ENCODE data around the gene ZRANB1.
"Not testable (repeated sequence)": the region's sequence is repeated elsewhere in the genome, so short reads cannot be mapped to it uniquely, and the experiment has no call there.

The ZRANB1 gene

DNA sequence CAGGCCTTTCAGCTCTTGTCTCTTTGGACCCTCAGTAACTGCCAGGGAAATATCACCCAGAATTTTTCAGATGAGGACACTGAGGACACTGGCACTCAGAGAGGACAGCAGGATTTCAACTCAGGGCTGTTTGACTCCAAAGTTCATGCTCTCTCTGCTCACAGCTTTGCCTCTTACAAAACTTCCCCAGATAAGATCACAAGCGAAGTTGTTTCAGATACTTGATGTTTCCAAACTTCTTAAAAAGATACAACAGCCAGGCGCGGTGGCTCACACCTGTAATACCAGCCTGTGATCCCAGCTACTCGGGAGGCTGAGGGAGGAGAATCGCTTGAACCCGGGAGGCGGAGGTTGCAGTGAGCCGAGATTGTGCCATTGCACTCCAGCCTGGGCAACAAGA, 32.4 kb upstream of the ZRANB1 start:
- no peak overlapping the region for H3K4me3 ChIP-seq (ENCODE audit: low read depth in 1 of 2, low read length in 2 of 2)
- no peaks in the 10 kb centered on the region for H3K27me3 ChIP-seq (ENCODE audit: control insufficient read depth in 1 of 2, insufficient read depth in 2 of 2, low read length in 2 of 2)
- H3K9me3 ChIP-seq (ENCODE audit: control insufficient read depth in 1 of 2, low read length in 2 of 2), result no peaks in the 10 kb centered on the region
- H3K36me3 ChIP-seq (ENCODE audit: control insufficient read depth in 1 of 2, insufficient read depth in 2 of 2, low read length in 2 of 2), result no peaks in the 10 kb centered on the region
- peaks cover 5 to 6% of the 10 kb centered on the region in 2 donors for H3K4me1 ChIP-seq (ENCODE audit: control insufficient read depth in 1 of 2, insufficient read depth in 2 of 2, low read length in 2 of 2)
- H3K9ac ChIP-seq (ENCODE audit: low read depth in 1 of 2, low read length in 2 of 2), result no peak overlapping the region
- no peak overlapping the region for H3K27ac ChIP-seq (ENCODE audit: low read depth, low read length)

DNA sequence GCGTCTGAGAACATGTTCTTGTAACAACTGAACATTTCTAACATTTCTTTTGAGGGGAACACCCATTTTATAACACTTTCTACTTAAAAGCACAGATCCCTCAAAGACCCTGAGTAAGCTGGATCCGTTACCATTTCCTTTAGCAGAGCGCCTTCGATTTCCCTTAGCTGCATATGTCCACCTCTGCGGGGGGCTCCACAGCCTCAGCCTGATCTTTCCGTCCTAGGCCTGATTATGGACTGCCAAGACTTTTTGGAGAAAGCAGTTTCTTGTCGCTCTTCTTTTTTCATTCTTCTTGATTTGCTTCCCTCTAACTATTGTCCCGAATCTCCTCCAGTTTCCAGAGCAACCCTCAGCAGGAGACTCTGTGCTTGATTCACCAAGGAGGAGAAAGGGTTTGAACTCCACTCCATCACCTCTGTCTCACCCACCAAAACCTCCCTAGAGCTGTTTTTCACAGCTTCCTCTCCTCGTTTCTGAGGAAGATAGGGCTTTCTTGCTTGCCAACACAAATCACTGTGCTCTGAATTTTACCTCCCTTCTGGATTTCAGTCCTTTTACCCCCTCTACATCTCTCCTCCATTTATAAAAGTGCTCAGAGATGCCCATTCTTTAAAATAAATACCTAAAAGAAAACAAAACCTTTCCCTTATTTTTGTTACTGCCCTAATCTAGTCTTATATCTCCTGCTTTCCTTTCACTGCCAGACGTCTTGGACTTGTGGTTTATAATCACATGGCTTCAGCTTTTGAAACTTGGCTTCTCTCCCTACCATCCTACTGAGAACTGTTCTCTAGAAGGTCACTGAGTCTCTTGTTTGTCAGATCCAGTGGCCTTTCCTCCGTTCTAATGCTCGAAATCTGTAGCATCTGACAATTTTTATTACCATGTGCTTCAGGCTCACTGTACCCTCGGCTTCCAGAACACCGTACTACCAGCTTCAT, 30.5 kb upstream of the ZRANB1 start:
- H3K9ac ChIP-seq (ENCODE audit: low read depth in 1 of 2, low read length in 2 of 2), result no peak overlapping the region
- no peaks in the 10 kb centered on the region for H3K36me3 ChIP-seq (ENCODE audit: control insufficient read depth in 1 of 2, insufficient read depth in 2 of 2, low read length in 2 of 2)
- H3K27ac ChIP-seq (ENCODE audit: low read depth, low read length), result no peak overlapping the region
- H3K27me3 ChIP-seq (ENCODE audit: control insufficient read depth in 1 of 2, insufficient read depth in 2 of 2, low read length in 2 of 2), result no peaks in the 10 kb centered on the region
- no peak overlapping the region for H3K4me3 ChIP-seq (ENCODE audit: low read depth in 1 of 2, low read length in 2 of 2)
- H3K9me3 ChIP-seq (ENCODE audit: control insufficient read depth in 1 of 2, low read length in 2 of 2), result no peaks in the 10 kb centered on the region
- H3K4me1 ChIP-seq (ENCODE audit: control insufficient read depth in 1 of 2, insufficient read depth in 2 of 2, low read length in 2 of 2), result peaks cover 11 to 14% of the 10 kb centered on the region in 2 donors

DNA sequence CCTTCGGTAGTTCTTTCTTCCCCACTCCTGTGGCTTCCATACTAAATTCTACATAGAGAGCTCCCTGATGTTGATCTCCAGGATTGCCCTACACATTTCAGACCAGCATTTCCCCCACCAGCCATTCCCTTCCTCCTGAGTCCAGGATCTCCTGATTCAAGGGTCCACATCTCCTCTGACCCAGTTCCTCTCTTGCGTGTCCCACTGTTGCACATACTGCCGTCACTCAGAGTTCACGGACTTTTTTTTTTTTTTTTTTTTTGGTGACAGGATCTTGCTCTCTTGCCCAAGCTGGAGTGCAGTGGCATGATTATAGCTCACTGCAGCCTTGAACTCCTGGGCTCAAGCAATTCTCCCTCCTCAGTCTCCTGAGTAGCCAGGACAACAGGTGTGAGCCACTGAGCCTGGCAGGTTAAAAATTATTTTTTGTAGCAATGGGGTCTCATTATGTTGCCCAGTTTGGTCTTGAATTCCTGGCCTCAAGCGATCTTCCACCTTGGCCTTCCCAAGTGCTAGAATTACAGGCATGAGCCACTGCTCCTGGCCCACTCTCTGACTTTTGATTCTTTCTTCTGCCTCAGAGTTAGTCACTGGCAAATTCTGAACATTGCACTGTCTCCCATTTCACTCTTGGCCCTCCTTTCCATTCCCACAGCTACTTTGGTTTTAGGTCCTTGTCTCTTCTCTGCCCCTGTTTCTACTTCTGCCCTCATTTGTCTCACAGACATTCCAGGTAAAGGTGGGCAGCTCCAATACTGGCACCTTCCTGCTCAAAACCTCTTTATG, 29.6 kb upstream of the ZRANB1 start:
- H3K9ac ChIP-seq (ENCODE audit: low read depth in 1 of 2, low read length in 2 of 2), result no peak overlapping the region
- H3K27ac ChIP-seq (ENCODE audit: low read depth, low read length), result no peak overlapping the region

DNA sequence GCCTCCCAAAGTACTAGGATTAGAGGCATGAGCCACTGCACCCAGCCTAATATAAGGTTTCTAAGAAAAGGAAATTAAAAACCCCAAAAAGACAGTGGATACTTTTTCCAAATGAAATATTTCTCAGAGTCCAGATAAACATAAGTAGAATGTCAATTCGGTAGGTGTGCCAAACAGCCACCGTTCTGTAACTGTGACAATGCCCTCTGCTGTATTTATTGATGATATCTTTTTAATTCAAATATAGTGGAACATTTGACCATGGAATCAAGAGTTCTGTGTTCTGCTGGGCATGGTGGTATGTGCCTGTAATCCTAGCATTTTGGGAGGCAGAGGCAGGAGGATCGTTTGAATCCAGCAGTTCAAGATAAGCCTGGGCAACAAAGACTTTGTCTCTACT, 28.8 kb upstream of the ZRANB1 start:
- no peak overlapping the region for H3K27ac ChIP-seq (ENCODE audit: low read depth, low read length)

More for the DNA sequence above, 29.6 kb upstream of the ZRANB1 start:
- H3K9me3 ChIP-seq (ENCODE audit: control insufficient read depth in 1 of 2, low read length in 2 of 2), result no peaks in the 10 kb centered on the region
- H3K4me3 ChIP-seq (ENCODE audit: low read depth in 1 of 2, low read length in 2 of 2), result no peak overlapping the region
- H3K4me1 ChIP-seq (ENCODE audit: control insufficient read depth in 1 of 2, insufficient read depth in 2 of 2, low read length in 2 of 2), result peaks cover 11 to 14% of the 10 kb centered on the region in 2 donors
- no peaks in the 10 kb centered on the region for H3K27me3 ChIP-seq (ENCODE audit: control insufficient read depth in 1 of 2, insufficient read depth in 2 of 2, low read length in 2 of 2)
- no peaks in the 10 kb centered on the region for H3K36me3 ChIP-seq (ENCODE audit: control insufficient read depth in 1 of 2, insufficient read depth in 2 of 2, low read length in 2 of 2)

DNA sequence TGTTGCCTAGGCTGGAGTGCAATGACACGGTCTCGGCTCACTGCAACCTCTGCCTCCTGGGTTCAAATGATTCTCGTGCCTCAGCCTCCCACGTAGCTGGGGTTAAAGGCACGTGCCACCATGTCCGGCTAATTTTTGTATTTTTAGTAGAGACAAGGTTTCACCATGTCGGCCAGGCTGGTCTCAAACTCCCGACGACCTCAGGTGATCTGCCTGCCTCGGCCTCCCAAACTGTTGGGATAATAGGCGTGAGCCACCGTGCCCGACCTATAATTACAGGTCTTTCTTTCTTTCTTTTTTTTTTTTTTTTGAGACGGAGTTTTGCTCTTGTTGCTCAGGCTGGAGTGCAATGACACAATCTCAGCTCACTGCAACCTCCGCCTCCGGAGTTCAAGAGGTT, 27.5 kb upstream of the ZRANB1 start:
- H3K9ac ChIP-seq (ENCODE audit: low read depth in 1 of 2, low read length in 2 of 2); H3K27me3 ChIP-seq (ENCODE audit: control insufficient read depth in 1 of 2, insufficient read depth in 2 of 2, low read length in 2 of 2); H3K9me3 ChIP-seq (ENCODE audit: control insufficient read depth in 1 of 2, low read length in 2 of 2); H3K4me3 ChIP-seq (ENCODE audit: low read depth in 1 of 2, low read length in 2 of 2); H3K36me3 ChIP-seq (ENCODE audit: control insufficient read depth in 1 of 2, insufficient read depth in 2 of 2, low read length in 2 of 2); H3K27ac ChIP-seq (ENCODE audit: low read depth, low read length): not testable (repeated sequence)
- peaks cover 21 to 22% of the 10 kb centered on the region in 2 donors for H3K4me1 ChIP-seq (ENCODE audit: control insufficient read depth in 1 of 2, insufficient read depth in 2 of 2, low read length in 2 of 2)

More for the DNA sequence above, 28.8 kb upstream of the ZRANB1 start:
- Histone ChIP-seq H3K4me1 (ENCODE audit: control insufficient read depth in 1 of 2, insufficient read depth in 2 of 2, low read length in 2 of 2) (peaks cover 12 to 14% of the 10 kb centered on the region in 2 donors), H3K27me3 (ENCODE audit: control insufficient read depth in 1 of 2, insufficient read depth in 2 of 2, low read length in 2 of 2) (no peaks in the 10 kb centered on the region), H3K9ac (ENCODE audit: low read depth in 1 of 2, low read length in 2 of 2) (no peak overlapping the region), H3K36me3 (ENCODE audit: control insufficient read depth in 1 of 2, insufficient read depth in 2 of 2, low read length in 2 of 2) (no peaks in the 10 kb centered on the region), H3K9me3 (ENCODE audit: control insufficient read depth in 1 of 2, low read length in 2 of 2) (no peaks in the 10 kb centered on the region), H3K4me3 (ENCODE audit: low read depth in 1 of 2, low read length in 2 of 2) (no peak overlapping the region)

GRCh38 chr10:124916098-124916584, 25.8 kb upstream of the ZRANB1 start:
- H3K36me3 ChIP-seq (ENCODE audit: control insufficient read depth in 1 of 2, insufficient read depth in 2 of 2, low read length in 2 of 2), result no peaks in the 10 kb centered on the region

GRCh38 chr10:124916585-124917427, 25.1 kb upstream of the ZRANB1 start:
- peak overlapping the region; percentile 82 to 97 for H3K4me3 ChIP-seq (ENCODE audit: low read depth in 1 of 2, low read length in 2 of 2)
- H3K27ac ChIP-seq (ENCODE audit: low read depth, low read length), result peak overlapping the region; percentile 98
- no peaks in the 10 kb centered on the region for H3K36me3 ChIP-seq (ENCODE audit: control insufficient read depth in 1 of 2, insufficient read depth in 2 of 2, low read length in 2 of 2)
- no peaks in the 10 kb centered on the region for H3K27me3 ChIP-seq (ENCODE audit: control insufficient read depth in 1 of 2, insufficient read depth in 2 of 2, low read length in 2 of 2)
- H3K9ac ChIP-seq (ENCODE audit: low read depth in 1 of 2, low read length in 2 of 2), result peak overlapping the region; percentile 86 to 95
- H3K9me3 ChIP-seq (ENCODE audit: control insufficient read depth in 1 of 2, low read length in 2 of 2), result no peaks in the 10 kb centered on the region
- peaks cover 15 to 17% of the 10 kb centered on the region in 2 donors for H3K4me1 ChIP-seq (ENCODE audit: control insufficient read depth in 1 of 2, insufficient read depth in 2 of 2, low read length in 2 of 2)

More at GRCh38 chr10:124916098-124916584, 25.8 kb upstream of the ZRANB1 start:
- peak overlapping the region; percentile 91 for H3K27ac ChIP-seq (ENCODE audit: low read depth, low read length)
- H3K27me3 ChIP-seq (ENCODE audit: control insufficient read depth in 1 of 2, insufficient read depth in 2 of 2, low read length in 2 of 2), result no peaks in the 10 kb centered on the region
- peak overlapping the region; percentile 82 to 87 for H3K4me3 ChIP-seq (ENCODE audit: low read depth in 1 of 2, low read length in 2 of 2)
- H3K9me3 ChIP-seq (ENCODE audit: control insufficient read depth in 1 of 2, low read length in 2 of 2), result no peaks in the 10 kb centered on the region
- peaks cover 19 to 21% of the 10 kb centered on the region in 2 donors for H3K4me1 ChIP-seq (ENCODE audit: control insufficient read depth in 1 of 2, insufficient read depth in 2 of 2, low read length in 2 of 2)
- peak overlapping the region; percentile 86 to 92 for H3K9ac ChIP-seq (ENCODE audit: low read depth in 1 of 2, low read length in 2 of 2)

GRCh38 chr10:124917428-124918190, 24.3 kb upstream of the ZRANB1 start:
- peak overlapping the region; percentile 80 to 97 for H3K4me3 ChIP-seq (ENCODE audit: low read depth in 1 of 2, low read length in 2 of 2)
- peak overlapping the region; percentile 98 for H3K27ac ChIP-seq (ENCODE audit: low read depth, low read length)
- H3K4me1 ChIP-seq (ENCODE audit: control insufficient read depth in 1 of 2, insufficient read depth in 2 of 2, low read length in 2 of 2), result peaks cover 15 to 17% of the 10 kb centered on the region in 2 donors
- H3K27me3 ChIP-seq (ENCODE audit: control insufficient read depth in 1 of 2, insufficient read depth in 2 of 2, low read length in 2 of 2), result no peaks in the 10 kb centered on the region
- peaks cover 0 to 2% of the 10 kb centered on the region in 2 donors for H3K36me3 ChIP-seq (ENCODE audit: control insufficient read depth in 1 of 2, insufficient read depth in 2 of 2, low read length in 2 of 2)
- H3K9me3 ChIP-seq (ENCODE audit: control insufficient read depth in 1 of 2, low read length in 2 of 2), result no peaks in the 10 kb centered on the region
- peak overlapping the region; percentile 78 to 95 for H3K9ac ChIP-seq (ENCODE audit: low read depth in 1 of 2, low read length in 2 of 2)

All from duodenal mucosa (tissue), 2 donors.